Upper lobe of left lung (tissue), 6 donors: Measurements from ENCODE around the gene TGFB1I1. TPM values are rescaled to one million over a fixed set of nuclear protein-coding genes. Genes with fewer than 3 reads are reported as not detected.

Source experiments
- ATAC-seq, 2 donors: fragments of 200-7000 bp; cut with Tn5 transposase; one replicate each; pipeline ENCODE4 v1.9.1; 2022; ENCODE audit warnings: mild to moderate bottlenecking in 2 of 2, moderate library complexity in 2 of 2; ENCODE audit not compliant: low FRiP score in 2 of 2
- DNase-seq, 2 donors: peaks; one replicate each; pipeline ENCODE4 v3.0.0-alpha.2; 2019 to 2020
- H3K27ac ChIP-seq, 4 donors: fragments of 200-600 bp; sonication (generic); one replicate each; pipeline ENCODE4 v1.5.1; 2016 to 2019
- H3K27me3 ChIP-seq, 4 donors: fragments of 200-600 bp; sonication (generic); one replicate each; pipeline ENCODE4 v1.5.1; 2017 to 2019
- H3K36me3 ChIP-seq, 4 donors: fragments of 200-600 bp; sonication (generic); one replicate each; pipeline ENCODE4 v1.5.1; 2016 to 2019
- H3K4me1 ChIP-seq, 4 donors: fragments of 200-600 bp; sonication (generic); one replicate each; pipeline ENCODE4 v1.5.1; 2018 to 2019
- H3K4me3 ChIP-seq, 4 donors: fragments of 200-600 bp; sonication (generic); one replicate each; pipeline ENCODE4 v1.5.1; 2017 to 2019; ENCODE audit warnings: mild to moderate bottlenecking in 2 of 4, moderate library complexity in 1 of 4
- H3K9me3 ChIP-seq, 4 donors: fragments of 200-600 bp; sonication (generic); one replicate each; pipeline ENCODE4 v1.5.1; 2018 to 2019
- EP300 ChIP-seq, 4 donors: sonication (generic); formaldehyde crosslinking; IDR thresholded peaks; one replicate each; pipeline ENCODE4 v1.5.1; 2017; ENCODE audit warnings: antibody characterized with exemption in 4 of 4, control low read depth in 2 of 4
- POLR2A ChIP-seq, 4 donors: fragments of 450-650 bp; IDR thresholded peaks; one replicate each; pipeline ENCODE4 v1.5.1; 2016 to 2017; ENCODE audit warnings: antibody characterized with exemption in 4 of 4, mild to moderate bottlenecking in 2 of 4
- POLR2AphosphoS5 ChIP-seq, 2 donors: sonication (generic); formaldehyde crosslinking; IDR thresholded peaks; one replicate each; pipeline ENCODE4 v1.5.1; 2017; ENCODE audit warnings: antibody characterized with exemption in 2 of 2
- WGBS, 2 donors: methylation state at CpG; one replicate each; pipeline ENCODE4 v1.1.5; 2017 to 2018; 5-methylcytosine and 5-hydroxymethylcytosine counted together
- total RNA-seq, 6 donors: library from RNA; depleted of rRNA in 4 of 6; stranded (reverse); fragments of >200 nt in 4 of 6; gene quantifications; one replicate each; pipeline versions ENCODE4 v1.1.0 to v1.2.1, GENCODE V29; 2016 to 2021
- TF ChIP-seq, protein P1 (sequence below), 6 experiments: fragments of 450-650 bp in 4 of 6; fragments of 200-600 bp in 2 of 6; sonication (generic) in 2 of 6; IDR thresholded peaks; one replicate each; pipeline ENCODE4 v1.5.1; 2016 to 2019; ENCODE audit warnings: antibody characterized with exemption in 6 of 6
- donor health status: DM: no; HTN: no; CAD: no; lungs with moderate emphysema.
- donor health status: DM: no; HTN: yes; CAD: no; lungs with severe emphysema.

TGFB1I1 gene
- total RNA-seq, 6 donors from 2014 or later, result 21.0 to 62.8 (median 27.8) TPM

DNA sequence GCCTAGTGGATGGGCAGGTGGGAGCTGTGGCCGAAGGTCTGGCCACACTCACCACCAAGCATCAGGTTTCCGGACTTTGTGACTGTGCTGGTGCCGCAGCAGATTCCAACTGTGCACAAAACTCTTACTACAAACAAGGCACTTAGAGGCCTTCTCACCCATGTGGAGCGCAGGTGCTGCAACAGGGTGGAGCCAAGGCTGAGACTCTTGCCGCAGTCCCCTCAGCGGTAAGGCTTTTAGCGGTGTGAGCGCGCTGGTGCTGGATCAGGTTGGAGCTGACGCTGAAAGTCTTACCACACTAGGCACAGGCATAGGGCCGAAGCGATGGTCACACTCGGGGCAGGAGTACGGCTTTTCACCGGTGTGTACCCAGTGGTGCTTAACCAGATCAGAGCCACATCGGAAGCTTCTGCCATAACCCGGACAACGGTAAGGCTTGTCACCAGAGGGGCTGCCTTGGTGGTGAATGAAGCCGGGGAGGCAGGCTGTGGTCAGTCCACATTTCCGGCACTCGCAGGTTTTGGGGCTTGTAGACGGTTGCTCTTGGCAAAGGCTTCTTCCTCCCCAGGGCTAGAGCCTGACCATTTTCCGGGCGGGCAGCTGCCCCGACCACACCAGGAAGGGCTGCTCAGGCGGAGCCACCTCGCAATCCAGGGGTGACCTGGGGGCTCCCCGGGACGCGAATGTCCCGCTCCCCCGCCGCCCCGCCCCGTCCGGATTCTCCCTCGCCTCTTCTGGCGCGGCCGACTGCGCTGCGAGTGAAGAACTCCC lies 13.7 kb upstream of the TGFB1I1 start:
- no peaks in the 10 kb centered on the region for H3K27me3 ChIP-seq
- H3K4me1 ChIP-seq, result peaks cover 52 to 67% (median 54%) of the 10 kb centered on the region in 4 donors
- H3K36me3 ChIP-seq, result peaks cover 0 to 20% (median 10%) of the 10 kb centered on the region in 4 donors
- ATAC-seq, result peak in 1 of 2 donors; percentile 19
- H3K9me3 ChIP-seq, result no peaks in the 10 kb centered on the region
- peak; percentile 76 to 93 for DNase-seq
- peak overlapping the region; percentile 49 to 95 (median 80) for H3K4me3 ChIP-seq
- WGBS, 2 donors, result 0 to 2% methylated on average over 12 to 42 of the region's 42 CpGs
- peak overlapping the region; percentile 95 to 100 (median 99) for H3K27ac ChIP-seq
- TF ChIP-seq POLR2A (IDR thresholded peaks at IDR 0.05) (peak in 2 of 4 donors; percentile 17 to 31), EP300 (IDR thresholded peaks at IDR 0.05) (no peak), POLR2AphosphoS5 (IDR thresholded peaks at IDR 0.05) (peak; percentile 13 to 43)
- TF ChIP-seq, protein P1, sequence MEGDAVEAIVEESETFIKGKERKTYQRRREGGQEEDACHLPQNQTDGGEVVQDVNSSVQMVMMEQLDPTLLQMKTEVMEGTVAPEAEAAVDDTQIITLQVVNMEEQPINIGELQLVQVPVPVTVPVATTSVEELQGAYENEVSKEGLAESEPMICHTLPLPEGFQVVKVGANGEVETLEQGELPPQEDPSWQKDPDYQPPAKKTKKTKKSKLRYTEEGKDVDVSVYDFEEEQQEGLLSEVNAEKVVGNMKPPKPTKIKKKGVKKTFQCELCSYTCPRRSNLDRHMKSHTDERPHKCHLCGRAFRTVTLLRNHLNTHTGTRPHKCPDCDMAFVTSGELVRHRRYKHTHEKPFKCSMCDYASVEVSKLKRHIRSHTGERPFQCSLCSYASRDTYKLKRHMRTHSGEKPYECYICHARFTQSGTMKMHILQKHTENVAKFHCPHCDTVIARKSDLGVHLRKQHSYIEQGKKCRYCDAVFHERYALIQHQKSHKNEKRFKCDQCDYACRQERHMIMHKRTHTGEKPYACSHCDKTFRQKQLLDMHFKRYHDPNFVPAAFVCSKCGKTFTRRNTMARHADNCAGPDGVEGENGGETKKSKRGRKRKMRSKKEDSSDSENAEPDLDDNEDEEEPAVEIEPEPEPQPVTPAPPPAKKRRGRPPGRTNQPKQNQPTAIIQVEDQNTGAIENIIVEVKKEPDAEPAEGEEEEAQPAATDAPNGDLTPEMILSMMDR (IDR thresholded peaks at IDR 0.05), result peak in 2 of 6 experiments; percentile 19 to 24

DNA sequence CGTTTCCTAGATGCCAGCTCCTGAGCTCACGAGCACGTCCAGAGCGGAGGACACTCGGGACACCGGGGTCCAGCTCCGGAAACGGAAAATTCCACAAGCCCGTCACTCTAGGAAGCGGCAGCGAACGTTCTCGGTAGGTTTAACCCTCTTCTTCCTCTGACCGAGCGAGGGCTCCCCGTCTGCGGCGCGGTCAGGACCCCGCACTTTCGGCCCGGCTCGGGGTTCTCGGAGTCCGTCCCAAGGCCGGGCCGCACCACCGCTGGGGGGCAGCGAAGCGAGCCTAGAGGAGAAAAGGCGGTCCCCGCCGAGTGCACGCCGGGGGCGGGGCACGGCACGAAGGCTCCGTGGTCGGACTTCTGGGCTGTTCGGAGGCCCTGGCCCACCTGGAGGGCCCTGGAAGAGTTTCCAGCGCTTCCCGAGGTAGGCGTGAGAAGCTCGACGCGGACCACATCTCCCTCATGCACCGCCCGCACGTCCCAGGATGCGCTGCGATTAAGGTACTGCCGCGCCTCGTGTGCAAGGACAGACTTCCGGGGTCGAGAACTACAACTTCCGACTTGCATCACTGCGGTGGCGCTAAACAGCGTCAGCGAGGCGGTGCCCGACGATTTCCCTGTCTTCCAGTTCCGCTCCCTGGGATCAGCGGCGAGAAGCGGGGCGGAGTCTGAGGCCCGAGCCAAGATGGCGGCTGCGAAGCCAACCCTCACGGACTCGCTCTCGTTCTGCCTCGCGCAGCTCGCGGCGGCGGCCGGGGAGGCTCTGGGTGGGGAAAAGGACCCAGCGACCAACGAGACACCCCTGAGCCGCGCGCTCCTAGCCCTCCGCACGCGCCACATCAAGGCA lies 12.9 kb upstream of the TGFB1I1 start, which contains the start of gene ARMC5:
Gene ARMC5, plus strand, starts transcription at position 658 of the 843 bp plus-strand sequence. Its CDS starts 24 bp downstream, at position 682.
- ATAC-seq, result peak; percentile 94
- DNase-seq, result peak; percentile 97
- Histone ChIP-seq H3K4me3 (peak within 1 kb of the TSS; percentile 49 to 95 (median 80)), H3K27ac (peak within 1 kb of the TSS; percentile 95 to 100 (median 99)), H3K4me1 (peaks cover 44 to 59% (median 46%) of the 10 kb centered on the region in 4 donors), H3K27me3 (no peaks in the 10 kb centered on the region), H3K9me3 (no peaks in the 10 kb centered on the region), H3K36me3 (peaks cover 0 to 28% (median 14%) of the 10 kb centered on the region in 4 donors)
- TF ChIP-seq POLR2AphosphoS5 (IDR thresholded peaks at IDR 0.05), result peak; percentile 94 to 98
- no peak for TF ChIP-seq EP300 (IDR thresholded peaks at IDR 0.05)
- TF ChIP-seq, protein P1 (IDR thresholded peaks at IDR 0.05), result peak; percentile 36 to 78 (median 62)
- TF ChIP-seq POLR2A (IDR thresholded peaks at IDR 0.05), result peak in 3 of 4 donors; percentile 5 to 84 (median 83)
- WGBS, 2 donors, result 0 to 1% methylated on average over 25 to 45 of the region's 91 CpGs

DNA sequence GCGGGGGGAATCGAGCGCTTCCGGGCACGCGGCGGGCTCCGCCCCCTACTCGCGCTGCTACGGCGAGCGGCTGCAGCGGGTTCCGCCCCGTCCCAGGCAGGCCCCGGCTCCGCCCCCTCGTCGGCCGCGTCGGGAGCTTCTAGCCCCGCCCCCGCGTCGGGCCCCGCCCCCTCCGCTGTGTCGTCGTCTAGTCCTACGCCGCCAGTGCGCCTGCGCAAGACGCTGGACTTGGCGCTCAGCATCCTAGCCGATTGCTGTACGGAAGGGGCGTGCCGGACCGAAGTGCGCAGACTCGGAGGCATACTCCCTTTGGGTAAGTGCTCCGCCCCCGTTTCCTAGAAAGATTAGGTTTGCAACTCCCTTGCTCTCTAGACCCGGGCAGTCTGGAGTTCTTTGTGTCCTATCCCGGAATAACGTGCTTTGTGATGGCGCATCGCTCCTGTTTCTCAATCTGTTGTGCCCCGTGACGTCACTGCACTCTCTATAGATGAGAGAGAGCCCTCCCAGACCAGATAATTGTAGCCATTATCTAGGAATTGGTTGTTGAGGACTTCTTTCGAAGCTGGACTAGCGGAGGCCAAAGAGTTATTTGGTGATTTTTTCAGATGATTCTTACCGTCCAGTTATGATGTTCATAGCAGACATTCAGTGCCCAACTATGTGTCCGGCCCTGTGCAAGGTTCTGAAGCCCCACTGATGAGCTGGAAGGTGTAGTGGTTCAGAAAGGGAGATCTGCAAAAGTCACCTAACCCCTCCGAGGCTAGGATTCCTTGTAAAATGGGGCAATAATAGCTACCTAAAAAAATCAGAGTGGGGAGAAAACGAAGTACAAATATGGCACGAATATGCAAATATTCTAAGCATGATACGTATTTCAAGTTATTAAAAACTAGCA lies 12.0 kb upstream of the TGFB1I1 start:
- TF ChIP-seq POLR2A (IDR thresholded peaks at IDR 0.05), result peak in 1 of 4 donors; percentile 6
- peak; percentile 43 to 69 for TF ChIP-seq POLR2AphosphoS5 (IDR thresholded peaks at IDR 0.05)
- no peak for TF ChIP-seq EP300 (IDR thresholded peaks at IDR 0.05)
- peak overlapping the region; percentile 95 to 100 (median 99) for H3K27ac ChIP-seq
- no peaks in the 10 kb centered on the region for H3K27me3 ChIP-seq
- peak; percentile 95 to 97 for ATAC-seq
- DNase-seq, result peak; percentile 100
- peak overlapping the region; percentile 32 to 95 (median 80) for H3K4me3 ChIP-seq
- WGBS, 2 donors, result 8 to 9% methylated on average over 21 to 25 of the region's 61 CpGs
- no peaks in the 10 kb centered on the region for H3K9me3 ChIP-seq
- H3K36me3 ChIP-seq, result peaks cover 0 to 37% (median 22%) of the 10 kb centered on the region in 4 donors
- peaks cover 38 to 50% (median 40%) of the 10 kb centered on the region in 4 donors for H3K4me1 ChIP-seq

DNA sequence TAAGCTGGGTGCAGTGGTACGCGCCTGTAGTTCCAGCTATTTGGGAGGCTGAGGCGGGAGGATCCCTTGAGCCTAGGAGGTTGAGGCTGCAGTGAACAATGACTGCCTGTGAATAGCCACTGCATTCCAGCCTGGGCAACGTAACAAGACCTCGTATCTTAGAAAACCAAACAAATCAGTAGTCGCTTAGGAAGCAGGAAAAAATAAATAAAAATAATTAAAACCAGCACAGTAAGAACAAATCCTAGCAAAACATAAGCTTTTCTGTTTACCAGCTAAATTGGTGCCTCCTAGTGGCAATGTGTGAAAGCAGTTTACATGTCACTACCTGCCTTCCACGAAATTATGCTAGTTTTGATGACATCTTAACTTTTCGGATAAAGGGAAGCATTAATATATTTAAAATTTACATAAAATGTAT lies 11.4 kb upstream of the TGFB1I1 start:
- peaks cover 0 to 42% (median 27%) of the 10 kb centered on the region in 4 donors for H3K36me3 ChIP-seq
- H3K27me3 ChIP-seq, result no peaks in the 10 kb centered on the region
- peaks cover 34 to 44% (median 34%) of the 10 kb centered on the region in 4 donors for H3K4me1 ChIP-seq
- no peak for ATAC-seq
- no peak for TF ChIP-seq POLR2A (IDR thresholded peaks at IDR 0.05)
- TF ChIP-seq, protein P1 (IDR thresholded peaks at IDR 0.05), result peak; percentile 9 to 50 (median 36)
- DNase-seq, result no peak
- H3K27ac ChIP-seq, result peak overlapping the region; percentile 77 to 100 (median 97)
- H3K4me3 ChIP-seq, result peak overlapping the region in 2 of 4 donors; percentile 76 to 95
- H3K9me3 ChIP-seq, result no peaks in the 10 kb centered on the region
- WGBS, 2 donors, result 49 to 53% methylated on average over 8 of the region's 8 CpGs
